Measurements from ENCODE around the gene RIN3.

The RIN3 gene

DNA sequence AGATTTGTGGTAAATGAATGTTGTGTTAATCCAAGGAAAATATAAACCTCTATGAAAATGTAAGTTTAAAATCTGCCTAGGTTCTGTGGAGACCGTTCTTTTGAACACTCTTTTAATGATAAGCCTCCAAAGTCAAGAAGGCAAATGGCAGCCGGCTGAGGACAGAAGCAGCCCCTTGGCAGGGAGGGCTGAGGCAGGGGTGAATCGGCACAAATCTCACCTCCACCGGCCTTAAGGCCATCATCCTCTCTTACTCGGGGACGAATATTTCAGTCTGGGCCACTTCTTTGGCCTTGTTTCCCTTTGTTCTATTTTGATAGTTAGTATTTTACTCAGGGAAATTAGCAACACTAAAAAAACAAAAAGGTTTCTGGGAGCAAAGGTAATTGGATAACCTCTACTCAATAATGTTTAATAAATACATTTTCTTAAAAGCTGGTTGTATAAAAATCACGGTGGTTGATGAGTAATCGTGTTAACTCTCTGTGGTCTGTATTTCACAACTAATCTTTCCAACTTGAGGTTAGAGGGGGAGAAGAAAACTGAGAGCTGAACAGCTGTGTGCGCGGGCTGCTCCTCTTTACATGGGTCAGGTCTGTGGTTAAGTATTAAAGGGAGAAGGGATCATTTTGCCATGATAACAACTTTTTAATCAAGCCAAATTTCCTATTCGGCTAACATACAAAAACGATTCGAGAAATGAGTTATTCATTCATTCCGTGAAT is 216.2 kb downstream of the RIN3 start:
- TF ChIP-seq, protein P1, sequence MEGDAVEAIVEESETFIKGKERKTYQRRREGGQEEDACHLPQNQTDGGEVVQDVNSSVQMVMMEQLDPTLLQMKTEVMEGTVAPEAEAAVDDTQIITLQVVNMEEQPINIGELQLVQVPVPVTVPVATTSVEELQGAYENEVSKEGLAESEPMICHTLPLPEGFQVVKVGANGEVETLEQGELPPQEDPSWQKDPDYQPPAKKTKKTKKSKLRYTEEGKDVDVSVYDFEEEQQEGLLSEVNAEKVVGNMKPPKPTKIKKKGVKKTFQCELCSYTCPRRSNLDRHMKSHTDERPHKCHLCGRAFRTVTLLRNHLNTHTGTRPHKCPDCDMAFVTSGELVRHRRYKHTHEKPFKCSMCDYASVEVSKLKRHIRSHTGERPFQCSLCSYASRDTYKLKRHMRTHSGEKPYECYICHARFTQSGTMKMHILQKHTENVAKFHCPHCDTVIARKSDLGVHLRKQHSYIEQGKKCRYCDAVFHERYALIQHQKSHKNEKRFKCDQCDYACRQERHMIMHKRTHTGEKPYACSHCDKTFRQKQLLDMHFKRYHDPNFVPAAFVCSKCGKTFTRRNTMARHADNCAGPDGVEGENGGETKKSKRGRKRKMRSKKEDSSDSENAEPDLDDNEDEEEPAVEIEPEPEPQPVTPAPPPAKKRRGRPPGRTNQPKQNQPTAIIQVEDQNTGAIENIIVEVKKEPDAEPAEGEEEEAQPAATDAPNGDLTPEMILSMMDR (IDR thresholded peaks at IDR 0.05; ENCODE audit: extremely low read depth, insufficient read depth, missing control alignments): no peak
- in situ Hi-C loops (cut with MboI; ENCODE audit: low pct_unique_long_range_greater_than_20kb, low sequenced_read_pairs, unreplicated experiment): no loop called here
- DNase-seq (ENCODE audit: low spot score): peak; percentile 43

DNA sequence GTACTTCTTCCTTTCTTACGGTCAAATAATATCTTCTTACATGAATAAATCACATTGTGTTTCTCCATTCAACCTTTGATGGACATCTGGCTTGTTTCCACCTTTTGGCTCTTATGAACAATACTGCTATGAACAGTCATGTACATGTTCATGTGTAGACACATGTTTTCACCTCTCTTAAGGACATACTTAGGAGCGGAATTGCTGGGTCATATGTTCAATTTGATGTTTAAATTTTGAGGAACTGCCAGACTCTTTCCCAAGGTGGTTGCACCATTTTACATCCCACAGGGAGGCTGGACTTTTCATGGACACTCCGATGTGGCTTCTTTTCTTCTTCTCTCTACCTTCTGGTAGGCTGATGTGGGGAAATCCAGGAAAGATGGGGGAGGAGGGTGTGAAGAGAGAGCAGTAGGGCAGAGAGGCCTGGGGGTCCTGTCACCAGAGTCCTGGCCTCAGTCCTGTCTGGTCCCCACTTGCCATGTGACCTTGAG is 218.1 kb downstream of the RIN3 start:
- TF ChIP-seq, protein P1 (IDR thresholded peaks at IDR 0.05; ENCODE audit: extremely low read depth, insufficient read depth, missing control alignments): no peak
- no peak for DNase-seq (ENCODE audit: low spot score)
- in situ Hi-C loops (cut with MboI; ENCODE audit: low pct_unique_long_range_greater_than_20kb, low sequenced_read_pairs, unreplicated experiment): no loop called here

DNA sequence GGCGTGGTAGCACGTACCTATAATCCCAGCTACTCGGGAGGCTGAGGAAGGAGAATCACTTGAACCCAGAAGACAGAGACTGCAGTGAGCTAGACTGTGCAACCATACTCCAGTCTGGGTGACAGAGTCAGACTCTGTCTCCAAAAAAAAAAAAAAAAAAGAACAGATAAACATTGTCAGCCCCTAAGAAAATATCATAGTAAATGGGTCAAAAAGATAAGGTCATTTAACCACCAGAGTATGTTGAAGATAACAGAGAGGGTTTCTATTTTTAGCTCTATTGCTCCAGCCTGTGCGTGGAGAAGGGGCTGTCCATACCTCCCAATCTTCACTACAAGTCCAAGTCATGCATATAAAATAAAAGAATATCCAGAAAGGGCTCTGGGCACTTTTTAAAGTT is 219.4 kb downstream of the RIN3 start:
- in situ Hi-C loops (cut with MboI; ENCODE audit: low pct_unique_long_range_greater_than_20kb, low sequenced_read_pairs, unreplicated experiment): no loop called here
- TF ChIP-seq, protein P1 (IDR thresholded peaks at IDR 0.05; ENCODE audit: extremely low read depth, insufficient read depth, missing control alignments): no peak
- DNase-seq (ENCODE audit: low spot score): no peak

DNA sequence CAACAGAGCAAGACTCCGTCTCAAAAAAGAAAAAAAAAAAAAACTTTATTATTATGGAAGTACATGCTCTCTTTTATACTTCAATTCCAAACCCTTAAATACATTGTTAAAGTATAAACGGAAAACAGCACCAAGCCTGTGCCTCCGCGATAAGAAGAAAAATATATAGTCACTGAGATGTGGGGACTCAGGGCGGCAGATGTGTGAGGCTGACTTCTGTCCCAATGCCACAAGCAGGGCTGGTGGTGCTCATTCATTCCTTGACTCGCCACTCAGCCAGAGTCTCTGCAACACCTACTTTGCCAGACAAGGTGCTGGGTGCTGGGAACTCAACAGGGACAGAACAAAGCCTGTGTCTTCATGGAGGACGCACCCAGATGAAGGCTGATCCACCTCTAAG is 221.0 kb downstream of the RIN3 start:
- TF ChIP-seq, protein P1 (IDR thresholded peaks at IDR 0.05; ENCODE audit: extremely low read depth, insufficient read depth, missing control alignments): no peak
- no peak for DNase-seq (ENCODE audit: low spot score)
- in situ Hi-C loops (cut with MboI; ENCODE audit: low pct_unique_long_range_greater_than_20kb, low sequenced_read_pairs, unreplicated experiment): no loop called here

DNA sequence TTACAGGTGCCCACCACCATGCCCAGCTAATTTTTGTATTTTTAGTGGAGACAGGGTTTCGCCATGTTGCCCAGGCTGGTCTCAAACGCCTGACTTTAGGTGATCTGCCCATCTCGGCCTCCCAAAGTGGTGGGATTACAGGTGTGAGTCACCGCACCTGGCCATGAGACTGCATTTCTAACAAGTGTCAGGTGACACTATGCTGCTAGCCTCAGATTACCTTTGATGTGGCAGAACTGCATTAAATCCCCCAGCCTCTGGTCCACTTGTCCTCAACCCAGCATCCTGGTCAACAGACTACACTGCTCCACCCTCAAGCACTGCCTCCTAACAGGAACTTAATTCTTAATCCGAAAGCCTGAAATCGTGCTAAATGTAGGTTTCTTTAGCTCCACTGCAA is 221.8 kb downstream of the RIN3 start:
- DNase-seq (ENCODE audit: low spot score): no peak
- TF ChIP-seq, protein P1 (IDR thresholded peaks at IDR 0.05; ENCODE audit: extremely low read depth, insufficient read depth, missing control alignments): no peak
- in situ Hi-C loops (cut with MboI; ENCODE audit: low pct_unique_long_range_greater_than_20kb, low sequenced_read_pairs, unreplicated experiment): no loop called here

DNA sequence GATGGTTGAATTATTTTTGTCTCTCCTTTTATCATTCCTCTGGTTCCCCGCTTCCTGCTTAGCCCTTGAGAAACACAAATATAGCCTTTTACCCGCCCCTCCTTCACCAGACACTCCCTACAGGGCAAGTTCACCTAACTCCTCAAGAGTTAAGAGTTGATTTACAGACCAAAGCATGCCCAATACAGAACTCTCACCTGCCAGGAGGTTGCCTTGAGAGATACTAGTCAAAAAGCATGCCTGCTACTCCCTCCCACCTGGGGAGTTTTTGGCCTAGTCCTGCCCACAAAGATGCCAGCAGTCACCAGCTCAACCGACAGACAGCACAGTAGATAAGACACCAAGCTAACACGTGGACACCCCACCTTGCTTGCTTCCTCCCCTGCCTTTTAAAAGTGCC is 223.6 kb downstream of the RIN3 start:
- no peak for DNase-seq (ENCODE audit: low spot score)
- in situ Hi-C loops (cut with MboI; ENCODE audit: low pct_unique_long_range_greater_than_20kb, low sequenced_read_pairs, unreplicated experiment): no loop called here
- TF ChIP-seq, protein P1 (IDR thresholded peaks at IDR 0.05; ENCODE audit: extremely low read depth, insufficient read depth, missing control alignments): no peak
